Small intestine (tissue), 7 donors: Measurements from ENCODE around the gene CLEC12A. TPM values are rescaled to one million over a fixed set of nuclear protein-coding genes. Genes with fewer than 3 reads are reported as not detected.

ENCODE experiments used
- DNase-seq, 2 donors: peaks; one replicate each; pipeline versions ENCODE4 v3.0.0 to v3.0.0-alpha.2; 2013
- FAIRE-seq: peaks from 2 replicates; lab custom pipeline; 2012; peaks lifted over from hg19 to GRCh38; lab: Jason Lieb, UNC
- H3K27ac ChIP-seq, 3 donors: one replicate each; pipeline ENCODE4 v1.5.1; 2013; ENCODE audit warnings: low read length in 2 of 3, mild to moderate bottlenecking in 2 of 3, control low read depth in 1 of 3, inconsistent platforms in 1 of 3, low read depth in 1 of 3, moderate library complexity in 1 of 3
- H3K27me3 ChIP-seq, 3 donors: one replicate each; pipeline ENCODE4 v1.6.1; 2013; ENCODE audit warnings: low read length in 3 of 3, inconsistent platforms in 1 of 3; ENCODE audit not compliant: control insufficient read depth in 3 of 3, insufficient read depth in 3 of 3
- H3K36me3 ChIP-seq, 3 donors: one replicate each; pipeline ENCODE4 v1.6.1; 2013; ENCODE audit warnings: low read length in 3 of 3, inconsistent platforms in 1 of 3, low read depth in 1 of 3, mild to moderate bottlenecking in 1 of 3, moderate library complexity in 1 of 3; ENCODE audit not compliant: control insufficient read depth in 3 of 3, insufficient read depth in 2 of 3
- H3K4me1 ChIP-seq, 3 donors: one replicate each; pipeline ENCODE4 v1.6.1; 2013; ENCODE audit warnings: low read length in 2 of 3, inconsistent platforms in 1 of 3, low read depth in 1 of 3, mild to moderate bottlenecking in 1 of 3, moderate library complexity in 1 of 3; ENCODE audit not compliant: control insufficient read depth in 3 of 3, insufficient read depth in 2 of 3
- H3K4me3 ChIP-seq, 3 donors: one replicate each; pipeline ENCODE4 v1.5.1; 2013; ENCODE audit warnings: low read length in 3 of 3, control low read depth in 1 of 3, inconsistent platforms in 1 of 3, low read depth in 1 of 3, mild to moderate bottlenecking in 1 of 3, moderate library complexity in 1 of 3
- H3K9me3 ChIP-seq, 2 donors: one replicate each; pipeline ENCODE4 v1.6.1; 2013; ENCODE audit warnings: low read depth in 1 of 2, low read length in 1 of 2; ENCODE audit not compliant: control insufficient read depth in 2 of 2, insufficient read depth in 1 of 2
- WGBS, 3 donors: extraction: QIAGEN DNeasy Blood & Tissue Kit; methylation state at CpG; one replicate each; pipeline ENCODE4 v1.1.7; 2013; 5-methylcytosine and 5-hydroxymethylcytosine counted together
- polyA plus RNA-seq, 4 donors: library from polyadenylated mRNA; stranded (reverse) in 3 of 4; unstranded in 1 of 4; fragments of 200-250 nt in 3 of 4; fragments of 120-200 nt in 1 of 4; gene quantifications; one replicate each; pipeline versions ENCODE4 v1.2.1 to v1.2.3, GENCODE V29; 2013
- donor health status: healthy with polysubstance abuse.
- donor health status: control.
- donor health status: control.
- donor health status: Bipolar disorder and iron deficiency.
- donor health status: healthy.

The CLEC12A gene
- polyA plus RNA-seq, 4 donors = 1.3 to 1.5 TPM; not detected in 2

DNA sequence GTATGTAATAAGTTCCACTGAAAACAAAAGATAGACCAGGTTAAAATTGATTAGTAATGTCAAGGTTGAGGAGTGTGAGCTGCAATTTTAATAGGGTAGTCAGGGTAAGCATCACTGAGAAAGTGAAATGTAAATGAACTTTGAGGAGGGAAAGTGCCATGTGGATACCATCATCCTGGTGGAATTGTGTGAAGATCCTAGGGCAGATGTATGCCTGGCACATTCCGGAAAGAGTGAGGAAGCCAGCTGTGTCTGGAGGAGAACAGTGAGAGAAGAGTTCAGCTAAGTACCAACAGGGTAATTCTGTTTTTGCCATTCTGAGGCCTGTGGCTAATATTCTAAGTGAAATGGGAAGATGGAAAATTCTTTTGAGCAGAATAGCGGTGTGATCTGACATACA lies 36.2 kb upstream of the CLEC12A start:
- DNase-seq = no peak
- H3K27ac ChIP-seq = no peak overlapping the region
- 90 to 100% (median 96%) methylated on average over 2 of the region's 2 CpGs for WGBS, 3 donors
- H3K4me1 ChIP-seq = no peaks in the 10 kb centered on the region
- H3K4me3 ChIP-seq = no peak overlapping the region
- H3K36me3 ChIP-seq = no peaks in the 10 kb centered on the region
- FAIRE-seq = no peak
- no peaks in the 10 kb centered on the region for H3K27me3 ChIP-seq
- no peaks in the 10 kb centered on the region for H3K9me3 ChIP-seq

DNA sequence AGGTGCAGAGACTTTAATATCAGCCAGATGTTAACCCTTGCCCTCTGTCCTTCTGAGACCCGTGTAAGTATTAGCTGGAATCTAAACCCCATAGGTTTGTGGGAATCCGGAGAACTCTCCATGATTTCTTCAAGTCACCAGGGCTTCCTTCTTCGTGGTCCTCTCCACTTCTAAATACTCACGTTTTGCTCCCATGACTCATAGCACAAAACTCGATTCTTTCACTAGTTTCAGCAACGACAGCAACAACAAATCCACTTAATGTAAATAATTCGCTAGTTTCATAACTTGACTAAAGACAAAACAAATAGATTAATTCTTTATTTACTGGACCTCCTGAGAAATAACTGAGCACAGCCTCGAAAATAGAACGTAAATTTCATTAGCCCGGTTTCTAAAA lies 34.6 kb upstream of the CLEC12A start:
- Histone ChIP-seq H3K4me1 (no peaks in the 10 kb centered on the region), H3K9me3 (no peaks in the 10 kb centered on the region), H3K27ac (no peak overlapping the region), H3K27me3 (no peaks in the 10 kb centered on the region), H3K36me3 (no peaks in the 10 kb centered on the region), H3K4me3 (no peak overlapping the region)
- FAIRE-seq (no peak), DNase-seq (no peak)
- WGBS, 3 donors = 60 to 73% (median 65%) methylated on average over 10 of the region's 10 CpGs

DNA sequence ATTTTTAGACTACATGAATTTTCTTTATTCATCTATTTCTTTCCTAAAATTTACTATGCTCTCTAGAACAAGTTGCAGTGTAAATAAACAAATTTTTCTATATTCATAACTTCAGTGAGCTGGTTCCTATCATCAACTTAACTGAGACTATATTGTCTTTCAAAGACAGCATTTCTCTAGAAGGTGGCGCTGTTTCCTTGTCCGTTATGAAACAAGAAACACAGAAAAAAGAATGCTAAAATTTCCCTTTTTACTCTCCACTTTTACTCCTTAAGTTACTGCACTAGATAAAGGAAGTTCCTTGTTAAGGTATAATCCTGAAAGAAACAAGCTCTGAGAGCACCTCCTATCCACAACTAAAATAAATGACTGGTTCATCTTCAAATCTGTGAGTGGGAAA lies 30.8 kb upstream of the CLEC12A start:
- Histone ChIP-seq H3K4me1 (no peaks in the 10 kb centered on the region), H3K27ac (no peak overlapping the region), H3K9me3 (no peaks in the 10 kb centered on the region), H3K4me3 (no peak overlapping the region), H3K27me3 (peaks cover 0 to 5% (median 0%) of the 10 kb centered on the region in 3 donors), H3K36me3 (no peaks in the 10 kb centered on the region)
- no peak for FAIRE-seq
- no peak for DNase-seq
- 33 to 43% (median 41%) methylated on average over 2 of the region's 2 CpGs for WGBS, 3 donors

DNA sequence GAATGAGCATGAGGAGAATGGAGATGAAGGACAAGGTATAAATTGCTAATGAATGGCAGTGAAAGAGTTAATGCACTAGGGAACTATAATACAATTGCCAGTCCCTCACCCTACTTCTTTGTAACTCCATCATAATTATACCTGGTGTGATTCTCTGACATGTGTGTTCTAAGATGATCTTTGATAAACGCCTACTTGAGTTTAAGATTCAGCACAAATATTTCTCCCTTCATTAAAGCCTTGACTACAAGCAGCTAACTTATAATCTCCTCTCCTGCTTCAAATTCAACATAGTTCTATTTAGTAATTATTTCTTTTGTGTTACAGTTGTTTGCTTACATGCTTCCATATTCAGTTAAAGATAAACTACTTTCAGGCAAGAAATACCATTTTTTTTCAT lies 29.4 kb upstream of the CLEC12A start:
- Histone ChIP-seq H3K36me3 (no peaks in the 10 kb centered on the region), H3K27ac (no peak overlapping the region), H3K4me1 (no peaks in the 10 kb centered on the region), H3K9me3 (no peaks in the 10 kb centered on the region), H3K4me3 (no peak overlapping the region), H3K27me3 (peaks cover 0 to 5% (median 0%) of the 10 kb centered on the region in 3 donors)
- 59 to 80% (median 60%) methylated on average over 1 of the region's 1 CpG for WGBS, 3 donors
- FAIRE-seq (no peak), DNase-seq (no peak)

GRCh38 chr12:9943240-9943639 lies 28.0 kb upstream of the CLEC12A start:
- DNase-seq = no peak
- Histone ChIP-seq H3K36me3 (no peaks in the 10 kb centered on the region), H3K27ac (no peak overlapping the region), H3K9me3 (no peaks in the 10 kb centered on the region), H3K4me3 (no peak overlapping the region), H3K27me3 (peaks cover 0 to 5% (median 0%) of the 10 kb centered on the region in 3 donors), H3K4me1 (no peaks in the 10 kb centered on the region)
- 47 to 52% (median 50%) methylated on average over 19 of the region's 19 CpGs for WGBS, 3 donors
- no peak for FAIRE-seq

DNA sequence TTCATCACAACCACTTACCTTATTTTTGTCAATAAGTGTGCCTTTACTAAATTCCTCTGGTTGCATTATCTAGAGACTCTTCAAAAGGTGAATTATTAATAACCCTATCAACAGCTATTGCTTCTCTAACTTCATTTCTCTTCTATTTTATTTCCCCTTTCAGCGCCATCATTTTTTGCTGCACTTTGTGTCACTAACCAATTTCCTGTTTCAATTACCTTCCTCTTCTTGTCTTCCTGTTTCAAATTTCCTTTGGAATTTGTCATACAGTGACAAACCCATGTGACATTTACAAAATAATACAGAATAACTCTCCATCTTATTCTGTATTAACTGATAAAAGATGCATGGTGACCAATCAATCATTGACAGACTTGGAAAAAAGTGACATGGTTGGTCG lies 26.8 kb upstream of the CLEC12A start:
- DNase-seq (no peak), FAIRE-seq (no peak)
- Histone ChIP-seq H3K4me1 (no peaks in the 10 kb centered on the region), H3K4me3 (no peak overlapping the region), H3K27me3 (peaks cover 0 to 5% (median 0%) of the 10 kb centered on the region in 3 donors), H3K36me3 (no peaks in the 10 kb centered on the region), H3K27ac (no peak overlapping the region), H3K9me3 (no peaks in the 10 kb centered on the region)
- WGBS, 3 donors = 55 to 57% (median 56%) methylated on average over 2 of the region's 2 CpGs

- FAIRE-seq = no peak
- WGBS, 3 donors = 77 to 81% (median 78%) methylated on average over 3 of the region's 3 CpGs
These were observed 23.5 kb upstream of the CLEC12A start for GRCh38 chr12:9947674-9948073.

GRCh38 chr12:9948606-9949296 lies 22.5 kb upstream of the CLEC12A start:
- Histone ChIP-seq H3K36me3 (no peaks in the 10 kb centered on the region), H3K27me3 (no peaks in the 10 kb centered on the region), H3K9me3 (no peaks in the 10 kb centered on the region), H3K4me3 (no peak overlapping the region), H3K27ac (no peak overlapping the region), H3K4me1 (no peaks in the 10 kb centered on the region)
- FAIRE-seq = no peak
- WGBS, 3 donors = 51 to 77% (median 52%) methylated on average over 3 of the region's 3 CpGs
- peak in 1 of 2 donors; percentile 38 for DNase-seq

More at GRCh38 chr12:9947674-9948073, 23.5 kb upstream of the CLEC12A start:
- H3K36me3 ChIP-seq = no peaks in the 10 kb centered on the region
- H3K4me3 ChIP-seq = no peak overlapping the region
- no peak overlapping the region for H3K27ac ChIP-seq
- H3K9me3 ChIP-seq = no peaks in the 10 kb centered on the region
- no peaks in the 10 kb centered on the region for H3K4me1 ChIP-seq
- H3K27me3 ChIP-seq = peaks cover 0 to 5% (median 0%) of the 10 kb centered on the region in 3 donors
- DNase-seq = no peak
